Measurements from ENCODE around the gene ZNF275. TPM values are rescaled to one million over a fixed set of nuclear protein-coding genes. Genes with fewer than 3 reads are reported as not detected.

The ZNF275 gene
- total and polyA plus RNA-seq, 10 of the 15 experiments (the other 5 are each of a cell fraction or from before 2014, with no cell fraction given): 1.3 to 17.4 (median 6.2) TPM

- ChIA-PET SMC1A (ENCODE audit: uncharacterized antibody, unreplicated experiment) (no interaction called here), CTCF (no interaction called here)
- TF ChIP-seq HDAC6 (IDR thresholded peaks at IDR 0.05; ENCODE audit: unreplicated experiment) (no peak), GATAD2B (conservative IDR thresholded peaks at IDR 0.05; ENCODE audit: low read depth) (no peak), MXI1 (IDR thresholded peaks at IDR 0.05; ENCODE audit: low read depth, low read length) (no peak), CEBPB (IDR thresholded peaks at IDR 0.05; ENCODE audit: borderline replicate concordance in 1 of 2, low read depth in 2 of 2, low read length in 2 of 2) (no peak), DPF2 (IDR thresholded peaks at IDR 0.05) (no peak), TBL1XR1 (IDR thresholded peaks at IDR 0.05; ENCODE audit: low read depth, low read length) (no peak)
Measured at GRCh38 chrX:153379508-153379907, 45.6 kb downstream of the ZNF275 start.

GRCh38 chrX:153379971-153380581, 46.1 kb downstream of the ZNF275 start:
- no peak overlapping the region for H3K4me2 ChIP-seq (ENCODE audit: control insufficient read depth, insufficient read depth)
- BruUV-seq (replicated peaks): no TSS peak
- ATAC-seq (no peak), DNase-seq (ENCODE audit: low read depth, low spot score) (no peak), FAIRE-seq (no peak)
- no peak overlapping the region for H2AFZ ChIP-seq (ENCODE audit: control insufficient read depth, low read depth, low read length)
- H3K36me3 ChIP-seq (ENCODE audit: control insufficient read depth in 2 of 2, insufficient read depth in 2 of 2, low read length in 1 of 2): no peaks in the 10 kb centered on the region
- no peaks in the 10 kb centered on the region for H3K79me2 ChIP-seq (ENCODE audit: control insufficient read depth, insufficient read depth, low read length)
- WGBS (ENCODE audit: insufficient coverage, insufficient replicate concordance, low lambda C conversion rate, missing lambda C conversion rate): 23% methylated on average over 13 of the region's 13 CpGs
- SMC1A ChIA-PET (ENCODE audit: uncharacterized antibody, unreplicated experiment): no interaction called here
- no peaks in the 10 kb centered on the region for H4K20me1 ChIP-seq (ENCODE audit: control insufficient read depth, insufficient read depth)
- RAD21 ChIA-PET (ENCODE audit: unreplicated experiment): no interaction called here
- in situ Hi-C loops (cut with MboI): no loop called here
- H3K9me3 ChIP-seq (replicated peaks; ENCODE audit: control insufficient read depth, insufficient read depth, low read length): no peaks in the 10 kb centered on the region; the same call in 2 of the 3 replicates
- no peak overlapping the region for H3K27ac ChIP-seq (ENCODE audit: control insufficient read depth, insufficient read depth)
- CTCF ChIA-PET: no interaction called here
- no peak overlapping the region for H3K4me3 ChIP-seq
- H3K27me3 ChIP-seq (replicated peaks in 1 of 2; ENCODE audit: control insufficient read depth in 2 of 2, insufficient read depth in 2 of 2, low read length in 1 of 2): no peaks in the 10 kb centered on the region
- POLR2A ChIA-PET: no interaction called here
- no peak overlapping the region for H3K9ac ChIP-seq (ENCODE audit: control insufficient read depth, insufficient read depth, low read length)
- intact Hi-C loops (cut with micrococcal nuclease; ENCODE audit: unreplicated experiment): no loop called here
- H3K4me1 ChIP-seq (ENCODE audit: control insufficient read depth, insufficient read depth, low read length): no peaks in the 10 kb centered on the region
- no peak for TF ChIP-seq CHD4 (IDR thresholded peaks at IDR 0.05)
- no peak for TF ChIP-seq RAD51 (IDR thresholded peaks at IDR 0.05)
- no peak for TF ChIP-seq NR2F1 (conservative IDR thresholded peaks at IDR 0.05)
- TF ChIP-seq NRF1 (conservative IDR thresholded peaks at IDR 0.05; ENCODE audit: low read depth, low read length): no peak
- TF ChIP-seq E2F8 (IDR thresholded peaks at IDR 0.05; ENCODE audit: low read depth, partially characterized antibody): no peak
- TF ChIP-seq CBFB (IDR thresholded peaks at IDR 0.05; ENCODE audit: low read depth): no peak
- TF ChIP-seq ZBTB11 (CRISPR knock-in tag; IDR thresholded peaks at IDR 0.05): no peak

More at GRCh38 chrX:153379508-153379907, 45.6 kb downstream of the ZNF275 start:
- RAD21 ChIA-PET (ENCODE audit: unreplicated experiment): no interaction called here
- POLR2A ChIA-PET: no interaction called here
- no peak overlapping the region for H3K27ac ChIP-seq (ENCODE audit: control insufficient read depth, insufficient read depth)
- no peaks in the 10 kb centered on the region for H3K4me1 ChIP-seq (ENCODE audit: control insufficient read depth, insufficient read depth, low read length)
- H3K36me3 ChIP-seq (ENCODE audit: control insufficient read depth in 2 of 2, insufficient read depth in 2 of 2, low read length in 1 of 2): no peaks in the 10 kb centered on the region
- FAIRE-seq (no peak), DNase-seq (ENCODE audit: low read depth, low spot score) (no peak), ATAC-seq (no peak)
- 39% methylated on average over 9 of the region's 9 CpGs for WGBS (ENCODE audit: insufficient coverage, insufficient replicate concordance, low lambda C conversion rate, missing lambda C conversion rate)
- no peak overlapping the region for H3K4me3 ChIP-seq
- in situ Hi-C loops (cut with MboI) (no loop called here), intact Hi-C loops (cut with micrococcal nuclease; ENCODE audit: unreplicated experiment) (no loop called here)
- H3K9me3 ChIP-seq (replicated peaks; ENCODE audit: control insufficient read depth, insufficient read depth, low read length): no peaks in the 10 kb centered on the region; the same call in 2 of the 3 replicates
- no peaks in the 10 kb centered on the region for H3K27me3 ChIP-seq (replicated peaks in 1 of 2; ENCODE audit: control insufficient read depth in 2 of 2, insufficient read depth in 2 of 2, low read length in 1 of 2)
- no peak overlapping the region for H3K9ac ChIP-seq (ENCODE audit: control insufficient read depth, insufficient read depth, low read length)
- no peaks in the 10 kb centered on the region for H4K20me1 ChIP-seq (ENCODE audit: control insufficient read depth, insufficient read depth)
- no peaks in the 10 kb centered on the region for H3K79me2 ChIP-seq (ENCODE audit: control insufficient read depth, insufficient read depth, low read length)
- no peak overlapping the region for H3K4me2 ChIP-seq (ENCODE audit: control insufficient read depth, insufficient read depth)
- no peak overlapping the region for H2AFZ ChIP-seq (ENCODE audit: control insufficient read depth, low read depth, low read length)
- BruUV-seq (replicated peaks): no TSS peak
